OCI-M1 (cell line): Measurements from ENCODE around the gene RNF212B.

Experiments
- DNase-seq: peaks from one replicate; lab custom pipeline; 2025; lab: John Stamatoyannopoulos, UW

RNF212B gene

DNA sequence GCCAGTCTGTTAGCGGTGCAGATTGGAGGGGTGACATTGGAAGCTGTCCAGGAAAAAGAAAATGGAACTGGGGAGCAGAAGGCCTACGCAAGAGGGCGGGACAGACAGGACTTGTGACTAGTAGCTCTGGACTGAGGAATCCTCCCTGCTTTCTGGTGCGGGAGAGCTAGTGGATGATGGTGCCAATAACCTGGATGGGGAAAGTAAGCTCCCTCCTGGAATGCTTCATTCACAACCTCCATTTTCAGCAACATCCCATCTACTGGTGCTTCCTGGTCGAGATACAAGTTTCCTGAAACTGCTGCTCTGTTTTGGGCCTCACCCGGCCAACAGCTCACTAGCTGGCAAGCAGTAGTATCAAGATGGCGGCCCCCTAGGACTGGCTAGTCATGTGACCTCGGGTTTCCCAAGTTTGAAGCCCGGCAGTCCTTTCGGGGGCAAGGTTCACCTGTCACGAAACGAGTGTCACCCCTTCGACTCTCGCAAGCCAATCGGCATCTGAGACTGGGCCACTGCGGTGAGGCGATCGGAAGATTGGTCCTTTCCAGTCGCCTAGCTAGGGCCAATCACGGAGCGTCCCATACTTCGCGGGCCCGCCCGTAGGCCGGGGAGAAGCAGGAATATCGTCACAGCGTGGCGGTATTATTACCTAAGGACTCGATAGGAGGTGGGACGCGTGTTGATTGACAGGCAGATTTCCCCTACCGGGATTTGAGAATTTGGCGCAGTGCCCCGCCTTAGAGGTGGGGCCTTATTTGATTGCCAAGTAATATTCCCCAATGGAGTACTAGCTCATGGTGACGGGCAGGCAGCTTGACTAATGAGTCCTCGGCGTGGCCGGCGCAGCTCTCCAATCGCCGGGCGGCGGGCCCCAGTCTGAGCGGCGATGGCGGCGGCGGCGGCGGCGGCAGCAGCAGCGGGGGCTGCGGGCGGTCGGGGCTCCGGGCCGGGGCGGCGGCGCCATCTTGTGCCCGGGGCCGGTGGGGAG is 83.1 kb downstream of the RNF212B start, which contains the start of gene PABPN1:
TSS of gene PABPN1 (plus strand) at position 874 of the 988 bp plus-strand sequence. CDS start at position 887, 13 bp downstream.
- DNase-seq: peak; percentile 99

DNA sequence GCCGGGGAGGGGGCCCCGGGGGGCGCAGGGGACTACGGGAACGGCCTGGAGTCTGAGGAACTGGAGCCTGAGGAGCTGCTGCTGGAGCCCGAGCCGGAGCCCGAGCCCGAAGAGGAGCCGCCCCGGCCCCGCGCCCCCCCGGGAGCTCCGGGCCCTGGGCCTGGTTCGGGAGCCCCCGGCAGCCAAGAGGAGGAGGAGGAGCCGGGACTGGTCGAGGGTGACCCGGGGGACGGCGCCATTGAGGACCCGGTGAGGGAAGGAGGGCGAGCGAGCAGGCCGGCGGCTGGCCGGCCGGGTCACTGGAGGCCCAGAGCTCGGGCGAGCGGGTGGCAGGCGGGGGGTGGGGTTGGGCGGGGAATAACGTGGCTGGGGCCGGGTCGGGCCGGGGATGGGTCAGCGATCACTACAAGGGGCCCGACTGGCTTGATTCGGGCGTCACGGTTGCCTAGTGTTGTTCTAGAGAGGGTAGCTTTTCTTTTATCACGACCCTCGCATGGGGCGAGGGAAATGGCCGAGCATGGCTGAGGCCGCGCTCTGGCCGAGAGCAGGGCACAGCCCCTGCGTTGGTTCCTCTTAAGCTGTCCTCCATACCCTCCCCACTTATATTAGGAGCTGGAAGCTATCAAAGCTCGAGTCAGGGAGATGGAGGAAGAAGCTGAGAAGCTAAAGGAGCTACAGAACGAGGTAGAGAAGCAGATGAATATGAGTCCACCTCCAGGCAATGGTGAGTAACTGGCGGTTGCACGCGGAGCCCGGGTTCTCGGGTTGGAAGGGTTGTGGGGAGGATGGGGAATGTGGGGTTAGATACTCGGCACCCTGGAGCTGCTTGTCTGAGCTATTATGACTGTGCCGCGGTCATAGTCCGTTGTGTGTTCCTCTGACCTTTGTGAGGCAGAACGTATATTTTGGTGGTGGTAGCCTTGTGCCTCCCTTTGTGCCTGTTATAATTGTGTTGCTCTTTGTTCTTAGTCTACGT is 84.1 kb downstream of the RNF212B start:
- DNase-seq: peak; percentile 42
